Muscle of back (tissue), 11 donors: ENCODE data around the gene ETV6. TPM values are rescaled to one million over a fixed set of nuclear protein-coding genes. Genes with fewer than 3 reads are reported as not detected.

Experiments
- DNase-seq, 3 donors: peaks; one replicate each; pipeline versions ENCODE4 v3.0.0 to v3.0.0-alpha.2; 2013
- polyA plus RNA-seq, 10 donors: library from polyadenylated mRNA; unstranded; fragments of 120-200 nt; gene quantifications; one replicate each; pipeline ENCODE4 v1.2.1, GENCODE V29; 2013; ENCODE audit not compliant: insufficient read length in 10 of 10

Gene ETV6
- polyA plus RNA-seq, 10 donors, result 7.1 to 13.0 (median 11.0) TPM

- no peak for DNase-seq
Measured at GRCh38 chr12:11916113-11916512, 266.6 kb downstream of the ETV6 start.

GRCh38 chr12:11916771-11917170 is 267.3 kb downstream of the ETV6 start:
- DNase-seq, result no peak

- DNase-seq, result no peak
Measured at GRCh38 chr12:11917501-11917900, 268.0 kb downstream of the ETV6 start.

GRCh38 chr12:11920231-11920630 is 270.8 kb downstream of the ETV6 start:
- DNase-seq, result no peak

- DNase-seq, result no peak
Measured at GRCh38 chr12:11922361-11922760, 272.9 kb downstream of the ETV6 start.

- DNase-seq, result no peak
Measured at GRCh38 chr12:11923067-11923466, 273.6 kb downstream of the ETV6 start.

GRCh38 chr12:11927286-11927935 is 277.9 kb downstream of the ETV6 start:
- no peak for DNase-seq

- no peak for DNase-seq
Measured at GRCh38 chr12:11929714-11930113, 280.2 kb downstream of the ETV6 start.

- DNase-seq, result no peak
Measured at GRCh38 chr12:11939223-11939622, 289.7 kb downstream of the ETV6 start.

- DNase-seq, result peak in 2 of 3 donors; percentile 25 to 75
Measured at GRCh38 chr12:11941606-11942337, 292.3 kb downstream of the ETV6 start.

- no peak for DNase-seq
Measured at GRCh38 chr12:11943919-11944700, 294.6 kb downstream of the ETV6 start.
